AG09319 (cell line): ENCODE measurements around the gene PPP2R1A.

Source experiments
- DNase-seq: peaks from one replicate; pipeline ENCODE4 v3.0.0-alpha.2; 2010; ENCODE audit warnings: low read depth; ENCODE audit errors: extremely low read depth
- CTCF ChIP-seq: IDR thresholded peaks from 2 replicates; pipeline ENCODE4 v1.5.1; 2011; ENCODE audit warnings: low read depth, mild to moderate bottlenecking, inconsistent platforms, low read length, moderate library complexity

PPP2R1A gene

GRCh38 chr19:52277471-52277870, 87.6 kb downstream of the PPP2R1A start:
- no peak for TF ChIP-seq CTCF
- no peak for DNase-seq
